ENCODE measurements around the gene KAZN.

The KAZN gene

GRCh38 chr1:15056515-15057285, 458.2 kb downstream of the KAZN start:
- TF ChIP-seq SNAI2 (CRISPR knock-in tag; IDR thresholded peaks at IDR 0.05) (no peak), ZFP30 (CRISPR knock-in tag; IDR thresholded peaks at IDR 0.05) (no peak), GLIS3 (CRISPR knock-in tag; IDR thresholded peaks at IDR 0.05) (no peak), CSDC2 (CRISPR knock-in tag; IDR thresholded peaks at IDR 0.05) (no peak), TOX (CRISPR knock-in tag; IDR thresholded peaks at IDR 0.05; ENCODE audit: borderline replicate concordance) (no peak), ARNTL (CRISPR knock-in tag; IDR thresholded peaks at IDR 0.05; ENCODE audit: borderline replicate concordance, low read depth) (no peak), TSHZ2 (CRISPR knock-in tag; IDR thresholded peaks at IDR 0.05) (no peak), ZNF70 (CRISPR knock-in tag; IDR thresholded peaks at IDR 0.05) (no peak), CSRNP3 (CRISPR knock-in tag; IDR thresholded peaks at IDR 0.05) (no peak), POU6F1 (CRISPR knock-in tag; IDR thresholded peaks at IDR 0.05; ENCODE audit: borderline replicate concordance, low read depth) (no peak), ZC3H10 (CRISPR knock-in tag; IDR thresholded peaks at IDR 0.05) (no peak), ZNF565 (CRISPR knock-in tag; conservative IDR thresholded peaks at IDR 0.05; ENCODE audit: low read depth) (no peak), ZFP3 (CRISPR knock-in tag; IDR thresholded peaks at IDR 0.05) (no peak), ISL1 (CRISPR knock-in tag; IDR thresholded peaks at IDR 0.05) (no peak), CREB5 (CRISPR knock-in tag; IDR thresholded peaks at IDR 0.05; ENCODE audit: low read depth) (no peak), BACH2 (CRISPR knock-in tag; IDR thresholded peaks at IDR 0.05; ENCODE audit: borderline replicate concordance) (no peak), PPARA (CRISPR knock-in tag; IDR thresholded peaks at IDR 0.05; ENCODE audit: borderline replicate concordance) (no peak), TCF4 (CRISPR knock-in tag; IDR thresholded peaks at IDR 0.05; ENCODE audit: borderline replicate concordance) (no peak)
- peak; percentile 92 for ATAC-seq

- ATAC-seq = no peak
- TF ChIP-seq ZNF565 (CRISPR knock-in tag; conservative IDR thresholded peaks at IDR 0.05; ENCODE audit: low read depth) (no peak), SNAI2 (CRISPR knock-in tag; IDR thresholded peaks at IDR 0.05) (no peak), ESRRG (CRISPR knock-in tag; IDR thresholded peaks at IDR 0.05) (no peak), ZC3H10 (CRISPR knock-in tag; IDR thresholded peaks at IDR 0.05) (no peak), ZNF8 (CRISPR knock-in tag; IDR thresholded peaks at IDR 0.05) (no peak), PATZ1 (CRISPR knock-in tag; IDR thresholded peaks at IDR 0.05; ENCODE audit: borderline replicate concordance) (no peak), OSR1 (CRISPR knock-in tag; IDR thresholded peaks at IDR 0.05) (no peak), TSHZ2 (CRISPR knock-in tag; IDR thresholded peaks at IDR 0.05) (no peak), CSDC2 (CRISPR knock-in tag; IDR thresholded peaks at IDR 0.05) (no peak), TOX (CRISPR knock-in tag; IDR thresholded peaks at IDR 0.05; ENCODE audit: borderline replicate concordance) (no peak), POU6F1 (CRISPR knock-in tag; IDR thresholded peaks at IDR 0.05; ENCODE audit: borderline replicate concordance, low read depth) (no peak), PPARA (CRISPR knock-in tag; IDR thresholded peaks at IDR 0.05; ENCODE audit: borderline replicate concordance) (no peak), ARNTL (CRISPR knock-in tag; IDR thresholded peaks at IDR 0.05; ENCODE audit: borderline replicate concordance, low read depth) (no peak), RARB (CRISPR knock-in tag; IDR thresholded peaks at IDR 0.05) (no peak), TCF4 (CRISPR knock-in tag; IDR thresholded peaks at IDR 0.05; ENCODE audit: borderline replicate concordance) (no peak), ZFP3 (CRISPR knock-in tag; IDR thresholded peaks at IDR 0.05) (no peak), ISL1 (CRISPR knock-in tag; IDR thresholded peaks at IDR 0.05) (no peak)
Measured at GRCh38 chr1:15057834-15058233, 459.3 kb downstream of the KAZN start.
